Neuronal stem cell (in vitro differentiated cells): ENCODE data around the gene ARHGEF37.

Source experiments
- DNase-seq: peaks from one replicate; pipeline ENCODE4 v3.0.0-alpha.2; 2013; ENCODE audit warnings: low spot score
- H2AFZ ChIP-seq: one replicate; pipeline ENCODE4 v1.6.1; 2013; ENCODE audit warnings: mild to moderate bottlenecking, low read length, inconsistent platforms
- H2AK5ac ChIP-seq: 2 replicates; pipeline ENCODE4 v1.6.1; 2013; ENCODE audit warnings: low read depth, mild to moderate bottlenecking, inconsistent platforms, low read length, moderate library complexity, mixed read lengths
- H2BK120ac ChIP-seq: 2 replicates; pipeline ENCODE4 v1.6.1; 2013; ENCODE audit warnings: low read depth, mild to moderate bottlenecking, inconsistent platforms, low read length, moderate library complexity, mixed read lengths
- H2BK12ac ChIP-seq: one replicate; pipeline ENCODE4 v1.6.1; 2013; ENCODE audit warnings: low read length, inconsistent platforms
- H2BK15ac ChIP-seq: 2 replicates; pipeline ENCODE4 v1.6.1; 2013; ENCODE audit warnings: mild to moderate bottlenecking, low read length, inconsistent platforms, mixed read lengths
- H2BK5ac ChIP-seq: one replicate; pipeline ENCODE4 v1.6.1; 2013; ENCODE audit warnings: inconsistent platforms, mild to moderate bottlenecking, low read length, moderate library complexity
- H3K14ac ChIP-seq: one replicate; pipeline ENCODE4 v1.6.1; 2013; ENCODE audit warnings: low read length, inconsistent platforms
- H3K18ac ChIP-seq: 2 replicates; pipeline ENCODE4 v1.6.1; 2013; ENCODE audit warnings: low read length, inconsistent platforms
- H3K23ac ChIP-seq: 2 replicates; pipeline ENCODE4 v1.6.1; 2013; ENCODE audit warnings: low read depth, mild to moderate bottlenecking, mixed read lengths, low read length, inconsistent platforms; ENCODE audit not compliant: poor library complexity
- H3K27ac ChIP-seq: replicated peaks from 3 replicates; pipeline ENCODE4 v1.5.1; 2013; ENCODE audit warnings: low read length, inconsistent platforms
- H3K27me3 ChIP-seq, 3 experiments: 2 replicates each; pipeline ENCODE4 v1.6.1; 2013; ENCODE audit warnings: low read length in 3 of 3, mild to moderate bottlenecking in 2 of 3, inconsistent platforms in 1 of 3, low read depth in 1 of 3, mixed read lengths in 1 of 3, moderate library complexity in 1 of 3; ENCODE audit not compliant: control insufficient read depth in 3 of 3, insufficient read depth in 3 of 3
- H3K36me3 ChIP-seq, 2 donors: replicated peaks in 1 of 2; 2 replicates each; pipeline ENCODE4 v1.6.1; 2013; ENCODE audit warnings: low read length in 2 of 2; ENCODE audit not compliant: control insufficient read depth in 2 of 2, insufficient read depth in 2 of 2
- H3K4ac ChIP-seq: 2 replicates; pipeline ENCODE4 v1.6.1; 2013; ENCODE audit warnings: inconsistent platforms, mild to moderate bottlenecking, low read length, moderate library complexity
- H3K4me1 ChIP-seq, 2 donors: 1 replicate in 1 of 2; 2 replicates in 1 of 2; pipeline ENCODE4 v1.6.1; 2013; ENCODE audit warnings: low read length in 2 of 2, low read depth in 1 of 2; ENCODE audit not compliant: control insufficient read depth in 2 of 2, insufficient read depth in 1 of 2
- H3K4me2 ChIP-seq: one replicate; pipeline ENCODE4 v1.6.1; 2013; ENCODE audit warnings: mild to moderate bottlenecking, low read length, inconsistent platforms; ENCODE audit not compliant: insufficient read depth, poor library complexity, severe bottlenecking
- H3K4me3 ChIP-seq, 2 donors: 2 replicates each; pipeline ENCODE4 v1.5.1; 2013; ENCODE audit warnings: low read length in 2 of 2, mild to moderate bottlenecking in 2 of 2, inconsistent platforms in 1 of 2, moderate library complexity in 1 of 2
- H3K79me1 ChIP-seq: one replicate; pipeline ENCODE4 v1.6.1; 2013; ENCODE audit warnings: low read depth, mild to moderate bottlenecking, inconsistent platforms, low read length, moderate library complexity
- H3K9ac ChIP-seq: one replicate; pipeline ENCODE4 v1.6.1; 2013; ENCODE audit warnings: mild to moderate bottlenecking, low read depth, low read length, inconsistent platforms; ENCODE audit not compliant: poor library complexity
- H3K9me3 ChIP-seq, 2 donors: replicated peaks in 1 of 2; 2 replicates each; pipeline versions ENCODE3 to v1.6.1; 2013; ENCODE audit warnings: low read length in 2 of 2, mild to moderate bottlenecking in 2 of 2, inconsistent platforms in 1 of 2, low read depth in 1 of 2, mixed read lengths in 1 of 2, moderate library complexity in 1 of 2; ENCODE audit not compliant: control insufficient read depth in 2 of 2, insufficient read depth in 1 of 2
- H4K8ac ChIP-seq: one replicate; pipeline ENCODE4 v1.6.1; 2013; ENCODE audit warnings: low read depth, mild to moderate bottlenecking, inconsistent platforms, low read length, moderate library complexity
- H4K91ac ChIP-seq: one replicate; pipeline ENCODE4 v1.6.1; 2013; ENCODE audit warnings: low read length, low read depth, mild to moderate bottlenecking, inconsistent platforms; ENCODE audit not compliant: poor library complexity
- WGBS, 2 donors: extraction: QIAGEN DNeasy Blood & Tissue Kit; methylation state at CpG; one replicate each; pipeline ENCODE4 v1.1.7; 2013; ENCODE audit warnings: missing lambda C conversion rate in 2 of 2, mixed read lengths in 1 of 2; ENCODE audit not compliant: insufficient read length in 2 of 2, insufficient replicate concordance in 1 of 2; ENCODE audit errors: extremely low coverage in 2 of 2; 5-methylcytosine and 5-hydroxymethylcytosine counted together

The ARHGEF37 gene

GRCh38 chr5:149537374-149537975 lies 43.8 kb upstream of the ARHGEF37 start:
- Histone ChIP-seq H3K79me1 (peaks cover 2% of the 10 kb centered on the region), H3K4me3 (no peak overlapping the region), H3K4ac (no peak overlapping the region), H3K4me2 (peak overlapping the region; percentile 3), H3K36me3 (peaks cover 3 to 94% of the 10 kb centered on the region in 2 donors), H2BK5ac (no peak overlapping the region), H4K8ac (no peak overlapping the region), H3K23ac (no peak overlapping the region), H2BK120ac (no peak overlapping the region), H2AK5ac (no peak overlapping the region), H3K27ac (no peak overlapping the region), H2AFZ (no peak overlapping the region), H3K18ac (no peak overlapping the region), H3K27me3 (no peaks in the 10 kb centered on the region), H2BK12ac (no peak overlapping the region), H4K91ac (no peak overlapping the region), H3K9me3 (peaks cover 0 to 15% of the 10 kb centered on the region in 2 donors), H2BK15ac (no peak overlapping the region), H3K9ac (no peak overlapping the region), H3K14ac (no peak overlapping the region), H3K4me1 (no peaks in the 10 kb centered on the region)
- DNase-seq = no peak
- WGBS, 2 donors = no CpG with 5 or more reads among the region's 1 CpG

- H2BK15ac ChIP-seq = no peak overlapping the region
- H2BK120ac ChIP-seq = no peak overlapping the region
- H3K9me3 ChIP-seq = peaks cover 0 to 15% of the 10 kb centered on the region in 2 donors
- peaks cover 6 to 93% of the 10 kb centered on the region in 2 donors for H3K36me3 ChIP-seq
- H3K23ac ChIP-seq = no peak overlapping the region
- WGBS, 2 donors = no CpG with 5 or more reads among the region's 3 CpGs
- H4K91ac ChIP-seq = no peak overlapping the region
- no peak overlapping the region for H3K18ac ChIP-seq
- H3K4me3 ChIP-seq = no peak overlapping the region
- no peak overlapping the region for H4K8ac ChIP-seq
- no peak overlapping the region for H2AK5ac ChIP-seq
- H2AFZ ChIP-seq = no peak overlapping the region
- H3K4me2 ChIP-seq = no peak overlapping the region
- no peaks in the 10 kb centered on the region for H3K27me3 ChIP-seq
- no peak for DNase-seq
- H3K4ac ChIP-seq = no peak overlapping the region
- H3K79me1 ChIP-seq = peaks cover 2% of the 10 kb centered on the region
- H3K9ac ChIP-seq = no peak overlapping the region
- H2BK5ac ChIP-seq = no peak overlapping the region
- no peak overlapping the region for H3K27ac ChIP-seq
- H2BK12ac ChIP-seq = no peak overlapping the region
- no peak overlapping the region for H3K14ac ChIP-seq
- peaks cover 0 to 2% of the 10 kb centered on the region in 2 donors for H3K4me1 ChIP-seq
Measured at GRCh38 chr5:149540089-149540488, 41.2 kb upstream of the ARHGEF37 start.

GRCh38 chr5:149541893-149542292 lies 39.4 kb upstream of the ARHGEF37 start:
- no peak overlapping the region for H2BK120ac ChIP-seq
- DNase-seq = no peak
- no peak overlapping the region for H4K8ac ChIP-seq
- no peak overlapping the region for H3K18ac ChIP-seq
- no peak overlapping the region for H2BK15ac ChIP-seq
- peaks cover 0 to 15% of the 10 kb centered on the region in 2 donors for H3K9me3 ChIP-seq
- H4K91ac ChIP-seq = no peak overlapping the region
- no peaks in the 10 kb centered on the region for H3K79me1 ChIP-seq
- H3K4ac ChIP-seq = no peak overlapping the region
- WGBS, 2 donors = no CpG with 5 or more reads among the region's 6 CpGs
- no peak overlapping the region for H2AFZ ChIP-seq
- H3K27me3 ChIP-seq = no peaks in the 10 kb centered on the region
- no peak overlapping the region for H2BK12ac ChIP-seq
- H3K4me2 ChIP-seq = no peak overlapping the region
- no peak overlapping the region for H3K23ac ChIP-seq
- no peak overlapping the region for H2AK5ac ChIP-seq
- H2BK5ac ChIP-seq = no peak overlapping the region
- H3K4me3 ChIP-seq = no peak overlapping the region
- H3K27ac ChIP-seq = no peak overlapping the region
- H3K4me1 ChIP-seq = peaks cover 0 to 6% of the 10 kb centered on the region in 2 donors
- H3K36me3 ChIP-seq = peaks cover 10 to 93% of the 10 kb centered on the region in 2 donors
- H3K14ac ChIP-seq = no peak overlapping the region
- H3K9ac ChIP-seq = no peak overlapping the region

- H2AK5ac ChIP-seq = no peak overlapping the region
- H3K36me3 ChIP-seq = peaks cover 9 to 96% of the 10 kb centered on the region in 2 donors
- no peak overlapping the region for H3K23ac ChIP-seq
- no peak overlapping the region for H3K14ac ChIP-seq
- no peak overlapping the region for H4K8ac ChIP-seq
- no peaks in the 10 kb centered on the region for H3K79me1 ChIP-seq
- no peak overlapping the region for H3K4ac ChIP-seq
- no peak overlapping the region for H4K91ac ChIP-seq
- no peak for DNase-seq
- no peak overlapping the region for H3K9ac ChIP-seq
- peaks cover 0 to 5% of the 10 kb centered on the region in 2 donors for H3K9me3 ChIP-seq
- H2BK5ac ChIP-seq = no peak overlapping the region
- H2BK120ac ChIP-seq = no peak overlapping the region
- no peak overlapping the region for H2BK15ac ChIP-seq
- H3K18ac ChIP-seq = no peak overlapping the region
- WGBS, 2 donors = no CpG with 5 or more reads among the region's 8 CpGs
- no peak overlapping the region for H3K4me2 ChIP-seq
- no peak overlapping the region for H3K4me3 ChIP-seq
- peaks cover 0 to 6% of the 10 kb centered on the region in 2 donors for H3K4me1 ChIP-seq
- no peaks in the 10 kb centered on the region for H3K27me3 ChIP-seq
- no peak overlapping the region for H2AFZ ChIP-seq
- no peak overlapping the region for H3K27ac ChIP-seq
- H2BK12ac ChIP-seq = no peak overlapping the region
Measured at GRCh38 chr5:149543361-149544027, 37.8 kb upstream of the ARHGEF37 start.
